ENCODE results near the gene ATP1B1.
"Not testable (repeated sequence)": the region's sequence is repeated elsewhere in the genome, so short reads cannot be mapped to it uniquely, and the experiment has no call there.

ATP1B1 gene

GRCh38 chr1:169117014-169117413 is 10.5 kb downstream of the ATP1B1 start:
- DNase-seq, result no peak

GRCh38 chr1:169117599-169117998 is 11.1 kb downstream of the ATP1B1 start:
- DNase-seq, result no peak

- no peak for DNase-seq
Measured at GRCh38 chr1:169118227-169118626, 11.7 kb downstream of the ATP1B1 start.

GRCh38 chr1:169119405-169119804 is 12.9 kb downstream of the ATP1B1 start:
- DNase-seq, result no peak

- DNase-seq, result no peak
Measured at GRCh38 chr1:169120066-169120465, 13.6 kb downstream of the ATP1B1 start.

GRCh38 chr1:169121146-169121923 is 14.8 kb downstream of the ATP1B1 start:
- no peak for DNase-seq

- no peak for DNase-seq
Measured at GRCh38 chr1:169122976-169123375, 16.5 kb downstream of the ATP1B1 start.

GRCh38 chr1:169124459-169124858 is 18.0 kb downstream of the ATP1B1 start:
- no peak for DNase-seq

- DNase-seq, result not testable (repeated sequence)
Measured at GRCh38 chr1:169125597-169125996, 19.1 kb downstream of the ATP1B1 start.

GRCh38 chr1:169126335-169126734 is 19.8 kb downstream of the ATP1B1 start:
- DNase-seq, result no peak

- no peak for DNase-seq
Measured at GRCh38 chr1:169127305-169127704, 20.8 kb downstream of the ATP1B1 start.

GRCh38 chr1:169128562-169128961 is 22.1 kb downstream of the ATP1B1 start:
- DNase-seq, result no peak

GRCh38 chr1:169129109-169129784 is 22.8 kb downstream of the ATP1B1 start:
- no peak for DNase-seq

GRCh38 chr1:169130683-169131082 is 24.2 kb downstream of the ATP1B1 start:
- no peak for DNase-seq

GRCh38 chr1:169132512-169133227 is 26.2 kb downstream of the ATP1B1 start:
- no peak for DNase-seq

- no peak for DNase-seq
Measured at GRCh38 chr1:169133228-169133576, 26.7 kb downstream of the ATP1B1 start.

- DNase-seq, result no peak
Measured at GRCh38 chr1:169133801-169134502, 27.5 kb downstream of the ATP1B1 start.

GRCh38 chr1:169137357-169137756 is 30.9 kb downstream of the ATP1B1 start:
- DNase-seq, result no peak

GRCh38 chr1:169138866-169139670 is 32.6 kb downstream of the ATP1B1 start:
- DNase-seq, result no peak

GRCh38 chr1:169141356-169141755 is 34.9 kb downstream of the ATP1B1 start:
- DNase-seq, result no peak

GRCh38 chr1:169142129-169142528 is 35.6 kb downstream of the ATP1B1 start:
- DNase-seq, result no peak

GRCh38 chr1:169143346-169143745 is 36.9 kb downstream of the ATP1B1 start:
- no peak for DNase-seq
